HCT116 (cell line): ENCODE data around the gene FN3KRP. TPM values are rescaled to one million over a fixed set of nuclear protein-coding genes. Genes with fewer than 3 reads are reported as not detected.

Experiments used
- ATAC-seq: fragments of 200-7000 bp; cut with Tn5 transposase; 2 replicates; pipeline ENCODE4 v1.9.1; 2020; ENCODE audit warnings: mild to moderate bottlenecking, moderate library complexity
- BruUV-seq: library from RNA; stranded (reverse); fragments of 400-500 nt; replicated peaks from 2 replicates; lab custom pipeline; 2021; lab: Mats Ljungman, UMichigan
- CTCF ChIA-PET: fragments of 300-600 bp; sonication (Branson Sonifier 250); formaldehyde crosslinking; loops from one replicate; lab custom pipeline; 2021; ENCODE audit warnings: antibody characterized with exemption; lab: Charles Lee
- POLR2A ChIA-PET: fragments of 300-600, 350-600 bp; sonication (Branson Sonifier 250); formaldehyde crosslinking; loops from one replicate; lab custom pipeline; 2021; ENCODE audit warnings: antibody characterized with exemption; lab: Charles Lee
- RAD21 ChIA-PET, 2 experiments: fragments of 300-600 bp; sonication (Branson Sonifier 250); formaldehyde crosslinking; loops; one replicate each; lab custom pipeline; 2023; ENCODE audit warnings: low total read pairs in 2 of 2; ENCODE audit not compliant: uncharacterized antibody in 2 of 2, unreplicated experiment in 2 of 2, low non-redundant PET in 1 of 2; lab: Charles Lee
- DNase-seq: peaks from one replicate; pipeline ENCODE4 v3.0.0-alpha.2; 2010; ENCODE audit warnings: low read depth, low spot score
- H2AFZ ChIP-seq: fragments of 200-600 bp; shearing (Covaris generic), sonication (generic); 2 replicates; pipeline ENCODE4 v1.6.1; 2017; ENCODE audit warnings: low read depth, mixed run types, mixed read lengths, antibody characterized with exemption, low read length; ENCODE audit not compliant: poor library complexity, severe bottlenecking
- H3K27ac ChIP-seq: 2 replicates; pipeline ENCODE4 v1.5.1; 2012; ENCODE audit warnings: low read depth, low read length
- H3K27me3 ChIP-seq: fragments of 200-600 bp; sonication (generic); 2 replicates; pipeline ENCODE4 v1.6.1; 2016; ENCODE audit warnings: mixed run types, low read length, mixed read lengths; ENCODE audit not compliant: insufficient read depth
- H3K36me3 ChIP-seq, 2 experiments: fragments of 200-500 bp in 1 of 2; fragments of 200-600 bp in 1 of 2; sonication (Bioruptor generic) in 1 of 2; sonication (generic) in 1 of 2; 2 replicates each; pipeline versions ENCODE4 v1.5.1 to v1.6.1; 2014 to 2016; ENCODE audit warnings: low read length in 2 of 2, inconsistent platforms in 1 of 2, mixed read lengths in 1 of 2, mixed run types in 1 of 2; ENCODE audit not compliant: insufficient read depth in 2 of 2, control insufficient read depth in 1 of 2
- H3K4me1 ChIP-seq, 2 experiments: fragments of 200-600 bp in 1 of 2; sonication (generic) in 1 of 2; 2 replicates each; pipeline versions ENCODE4 v1.5.1 to v1.6.1; 2012 to 2017; ENCODE audit warnings: low read length in 2 of 2, inconsistent platforms in 1 of 2, mild to moderate bottlenecking in 1 of 2, mixed read lengths in 1 of 2, mixed run types in 1 of 2, moderate library complexity in 1 of 2; ENCODE audit not compliant: insufficient read depth in 2 of 2, control insufficient read depth in 1 of 2
- H3K4me2 ChIP-seq: fragments of 200-600 bp; sonication (generic); 2 replicates; pipeline ENCODE4 v1.6.1; 2017; ENCODE audit warnings: mixed run types, low read length, mixed read lengths
- H3K4me3 ChIP-seq, 2 experiments: fragments of 200-600 bp in 1 of 2; sonication (generic) in 1 of 2; replicated peaks in 1 of 2; 2 replicates each; pipeline ENCODE4 v1.5.1; 2011 to 2016; ENCODE audit warnings: low read length in 2 of 2, control low read depth in 1 of 2, low read depth in 1 of 2, mild to moderate bottlenecking in 1 of 2, mixed read lengths in 1 of 2, mixed run types in 1 of 2
- H3K79me2 ChIP-seq: fragments of 200-600 bp; sonication (generic); 2 replicates; pipeline ENCODE4 v1.6.1; 2017; ENCODE audit warnings: mild to moderate bottlenecking, mixed run types, low read length, moderate library complexity, mixed read lengths; ENCODE audit not compliant: insufficient read depth
- H3K9ac ChIP-seq: fragments of 200-600 bp; sonication (generic); 2 replicates; pipeline ENCODE4 v1.6.1; 2016; ENCODE audit warnings: low read length, mixed read lengths
- H3K9me2 ChIP-seq: fragments of 200-600 bp; sonication (generic), shearing (Covaris generic); 2 replicates; pipeline ENCODE4 v1.6.1; 2017; ENCODE audit warnings: mixed run types, mild to moderate bottlenecking, moderate library complexity; ENCODE audit not compliant: insufficient read depth
- H3K9me3 ChIP-seq, 2 experiments: fragments of 200-500 bp in 1 of 2; fragments of 200-600 bp in 1 of 2; sonication (Bioruptor generic) in 1 of 2; sonication (generic) in 1 of 2; 2 replicates each; pipeline ENCODE4 v1.6.1; 2014 to 2017; ENCODE audit warnings: low read length in 2 of 2, mixed read lengths in 2 of 2, inconsistent platforms in 1 of 2, low read depth in 1 of 2, mild to moderate bottlenecking in 1 of 2, mixed run types in 1 of 2, moderate library complexity in 1 of 2; ENCODE audit not compliant: control insufficient read depth in 1 of 2, insufficient read depth in 1 of 2
- H4K20me1 ChIP-seq: fragments of 200-600 bp; sonication (generic), shearing (Covaris generic); 2 replicates; pipeline ENCODE4 v1.6.1; 2017; ENCODE audit warnings: mixed run types, mild to moderate bottlenecking, moderate library complexity; ENCODE audit not compliant: insufficient read depth
- ATF3 ChIP-seq: IDR thresholded peaks from 2 replicates; pipeline ENCODE4 v1.6.1; 2012
- CBX3 ChIP-seq: IDR thresholded peaks from 2 replicates; pipeline ENCODE4 v1.6.1; 2012; ENCODE audit warnings: low read depth
- CEBPB ChIP-seq: IDR thresholded peaks from 2 replicates; pipeline ENCODE4 v1.6.1; 2012; ENCODE audit warnings: low read depth
- CTCF ChIP-seq, 3 experiments: fragments of 200-600 bp in 1 of 3; sonication (generic) in 1 of 3; IDR thresholded peaks in 2 of 3; conservative IDR thresholded peaks in 1 of 3; 2 replicates each; pipeline ENCODE4 v1.5.1; 2012 to 2017; ENCODE audit warnings: low read depth in 2 of 3, low read length in 2 of 3, antibody characterized with exemption in 1 of 3, borderline replicate concordance in 1 of 3, control low read depth in 1 of 3, mild to moderate bottlenecking in 1 of 3, mixed read lengths in 1 of 3, mixed run types in 1 of 3, moderate library complexity in 1 of 3; ENCODE audit not compliant: insufficient read depth in 1 of 3
- EGR1 ChIP-seq: IDR thresholded peaks from 2 replicates; pipeline ENCODE4 v1.6.1; 2012; ENCODE audit warnings: low read depth
- ELF1 ChIP-seq: IDR thresholded peaks from 2 replicates; pipeline ENCODE4 v1.6.1; 2012; ENCODE audit warnings: low read depth, borderline replicate concordance
- EZH2 ChIP-seq: fragments of 200-600 bp; sonication (generic); IDR thresholded peaks from 2 replicates; pipeline ENCODE4 v1.6.1; 2017; ENCODE audit warnings: antibody characterized with exemption, mixed run types
- FOSL1 ChIP-seq: IDR thresholded peaks from 2 replicates; pipeline ENCODE4 v1.6.1; 2012; ENCODE audit warnings: low read depth
- MAX ChIP-seq: IDR thresholded peaks from 2 replicates; pipeline ENCODE4 v1.6.1; 2012
- POLR2AphosphoS5 ChIP-seq: IDR thresholded peaks from 2 replicates; pipeline ENCODE4 v1.6.1; 2011; ENCODE audit warnings: mild to moderate bottlenecking, low read depth, low read length, moderate library complexity
- RAD21 ChIP-seq: IDR thresholded peaks from 2 replicates; pipeline ENCODE4 v1.6.1; 2012; ENCODE audit warnings: low read depth, mild to moderate bottlenecking
- SRF ChIP-seq: IDR thresholded peaks from 2 replicates; pipeline ENCODE4 v1.6.1; 2012; ENCODE audit warnings: low read depth
- TCF7L2 ChIP-seq: IDR thresholded peaks from 2 replicates; pipeline ENCODE4 v1.7.0; 2011; ENCODE audit warnings: borderline replicate concordance, inconsistent platforms; ENCODE audit not compliant: insufficient read depth, insufficient read length; ENCODE audit errors: extremely low read depth
- ZNF274 ChIP-seq: fragments of 200-500 bp; sonication (Bioruptor generic); IDR thresholded peaks from 2 replicates; pipeline ENCODE4 v1.6.1; 2014; ENCODE audit warnings: mild to moderate bottlenecking, low read depth, low read length, inconsistent platforms
- intact Hi-C: fragments of 100-400 bp; cut with micrococcal nuclease; formaldehyde crosslinking; loops from 2 replicates; pipeline ENCODE4 v1.10.0; 2022
- total RNA-seq: library from RNA; stranded (reverse); gene quantifications from one replicate; pipeline ENCODE4 v1.2.1, GENCODE V29; 2021; ENCODE audit not compliant: unreplicated experiment

Gene FN3KRP
- total RNA-seq, 1 experiment from 2014 or later = 35.2 TPM

- Histone ChIP-seq H3K27me3 (no peaks in the 10 kb centered on the region), H2AFZ (no peak overlapping the region), H3K36me3 (no peaks in the 10 kb centered on the region), H3K9me2 (no peaks in the 10 kb centered on the region), H3K4me1 (no peaks in the 10 kb centered on the region), H4K20me1 (no peaks in the 10 kb centered on the region), H3K4me2 (no peak overlapping the region), H3K27ac (no peak overlapping the region), H3K9ac (no peak overlapping the region), H3K9me3 (peaks cover 9 to 14% of the 10 kb centered on the region in 2 experiments; a peak in 3 of 4 replicates), H3K79me2 (no peaks in the 10 kb centered on the region), H3K4me3 (no peak overlapping the region)
- ChIA-PET CTCF (no interaction called here), POLR2A (no interaction called here), RAD21 (no interaction called here)
- TF ChIP-seq ELF1 (no peak), FOSL1 (no peak), TCF7L2 (no peak), SRF (no peak), MAX (no peak), CTCF (IDR thresholded peaks at IDR 0.05 in 2 of 3, conservative IDR thresholded peaks at IDR 0.05 in 1 of 3; ENCODE audit: borderline replicate concordance in 1 of 3, insufficient read depth in 1 of 3, low read depth in 2 of 3, low read length in 2 of 3) (no peak), RAD21 (no peak), POLR2AphosphoS5 (no peak), ZNF274 (no peak), EZH2 (no peak), CBX3 (no peak), CEBPB (no peak), ATF3 (no peak), EGR1 (no peak)
- no peak for ATAC-seq
- no TSS peak for BruUV-seq
- intact Hi-C loops = no loop called here
- DNase-seq = no peak
These were observed 39.1 kb upstream of the FN3KRP start for GRCh38 chr17:82677353-82677925.
